Stimulated activated CD4-positive, alpha-beta T cell treated with anti-CD3 and anti-CD28 coated beads, TNF-alpha, amount 100 ng/mL, for 1 hour (primary cell): ENCODE data around the gene SEPTIN11.

ENCODE experiments used
- DNase-seq, 3 donors: peaks; one replicate each; pipeline ENCODE4 v3.0.0-alpha.2; 2020; ENCODE audit warnings: low read depth in 3 of 3, low spot score in 1 of 3

Gene SEPTIN11

GRCh38 chr4:76949276-76950051, at the start of gene SEPTIN11:
TSS of gene SEPTIN11 (plus strand) at chr4:76949752. CDS start at chr4:76949904, 152 bp downstream.
- peak; percentile 53 to 70 (median 57) for DNase-seq

GRCh38 chr4:76902233-76902890, 47.2 kb upstream of the SEPTIN11 start:
- DNase-seq: no peak

GRCh38 chr4:76904646-76905190, 44.8 kb upstream of the SEPTIN11 start:
- no peak for DNase-seq

- no peak for DNase-seq
Measured at GRCh38 chr4:76905521-76905920, 44.0 kb upstream of the SEPTIN11 start.

GRCh38 chr4:76909711-76910110, 39.8 kb upstream of the SEPTIN11 start:
- no peak for DNase-seq

GRCh38 chr4:76920715-76921114, 28.8 kb upstream of the SEPTIN11 start:
- DNase-seq: no peak

GRCh38 chr4:76923619-76924357, 25.8 kb upstream of the SEPTIN11 start:
- no peak for DNase-seq

GRCh38 chr4:76926841-76927240, 22.7 kb upstream of the SEPTIN11 start:
- DNase-seq: no peak

GRCh38 chr4:76930685-76931084, 18.9 kb upstream of the SEPTIN11 start:
- DNase-seq: no peak

GRCh38 chr4:76931087-76931486, 18.5 kb upstream of the SEPTIN11 start:
- DNase-seq: no peak

GRCh38 chr4:76931576-76932276, 17.8 kb upstream of the SEPTIN11 start:
- DNase-seq: no peak

GRCh38 chr4:76939184-76939583, 10.4 kb upstream of the SEPTIN11 start:
- DNase-seq: no peak

GRCh38 chr4:76943129-76943620, 6.4 kb upstream of the SEPTIN11 start:
- DNase-seq: no peak

- DNase-seq: no peak
Measured at GRCh38 chr4:76943790-76944189, 5.8 kb upstream of the SEPTIN11 start.

- no peak for DNase-seq
Measured at GRCh38 chr4:76947369-76947768, 2.2 kb upstream of the SEPTIN11 start.

- DNase-seq: peak; percentile 12 to 27 (median 12)
Measured at GRCh38 chr4:76948443-76949275, 893 bp upstream of the SEPTIN11 start.

GRCh38 chr4:76950052-76950955, 752 bp downstream of the SEPTIN11 start:
- peak in 1 of 3 donors; percentile 41 for DNase-seq

- no peak for DNase-seq
Measured at GRCh38 chr4:76950956-76951671, 1.6 kb downstream of the SEPTIN11 start.
